Measurements from ENCODE around the gene NRXN2. TPM values are rescaled to one million over a fixed set of nuclear protein-coding genes. Genes with fewer than 3 reads are reported as not detected.
"Not testable (repeated sequence)": the region's sequence is repeated elsewhere in the genome, so short reads cannot be mapped to it uniquely, and the experiment has no call there.

Gene NRXN2
- total RNA-seq, 1 donor from 2014 or later: not detected

GRCh38 chr11:64597671-64598101, 125.3 kb downstream of the NRXN2 start:
- no peak for TF ChIP-seq CTCF (IDR thresholded peaks at IDR 0.05; ENCODE audit: insufficient read depth, low read length, severe bottlenecking)
- no peak for DNase-seq (ENCODE audit: low read depth)
- no peak for FAIRE-seq
- Histone ChIP-seq H3K27me3 (ENCODE audit: control insufficient read depth, insufficient read depth, low read length) (no peaks in the 10 kb centered on the region), H3K4me3 (ENCODE audit: low read depth, low read length) (no peak overlapping the region), H3K36me3 (ENCODE audit: control insufficient read depth, insufficient read depth, low read length) (no peaks in the 10 kb centered on the region)

GRCh38 chr11:64595922-64596321, 127.1 kb downstream of the NRXN2 start:
- not testable (repeated sequence) for H3K4me3 ChIP-seq (ENCODE audit: low read depth, low read length); H3K36me3 ChIP-seq (ENCODE audit: control insufficient read depth, insufficient read depth, low read length); H3K27me3 ChIP-seq (ENCODE audit: control insufficient read depth, insufficient read depth, low read length); DNase-seq (ENCODE audit: low read depth)
- FAIRE-seq: peak; percentile 94

GRCh38 chr11:64594159-64594939, 128.6 kb downstream of the NRXN2 start:
- no peak for FAIRE-seq
- DNase-seq (ENCODE audit: low read depth): no peak

GRCh38 chr11:64593156-64594105, 129.6 kb downstream of the NRXN2 start:
- no peak for TF ChIP-seq CTCF (IDR thresholded peaks at IDR 0.05; ENCODE audit: insufficient read depth, low read length, severe bottlenecking)
- H3K4me3 ChIP-seq (ENCODE audit: low read depth, low read length): no peak overlapping the region
- no peaks in the 10 kb centered on the region for H3K36me3 ChIP-seq (ENCODE audit: control insufficient read depth, insufficient read depth, low read length)
- DNase-seq (ENCODE audit: low read depth) (no peak), FAIRE-seq (no peak)
- peaks cover 1% of the 10 kb centered on the region for H3K27me3 ChIP-seq (ENCODE audit: control insufficient read depth, insufficient read depth, low read length)

More at GRCh38 chr11:64594159-64594939, 128.6 kb downstream of the NRXN2 start:
- H3K27me3 ChIP-seq (ENCODE audit: control insufficient read depth, insufficient read depth, low read length): peaks cover under 1% of the 10 kb centered on the region
- H3K4me3 ChIP-seq (ENCODE audit: low read depth, low read length): no peak overlapping the region
- no peak for TF ChIP-seq CTCF (IDR thresholded peaks at IDR 0.05; ENCODE audit: insufficient read depth, low read length, severe bottlenecking)
- H3K36me3 ChIP-seq (ENCODE audit: control insufficient read depth, insufficient read depth, low read length): no peaks in the 10 kb centered on the region

GRCh38 chr11:64592656-64593055, 130.3 kb downstream of the NRXN2 start:
- no peak overlapping the region for H3K4me3 ChIP-seq (ENCODE audit: low read depth, low read length)
- peaks cover 1% of the 10 kb centered on the region for H3K27me3 ChIP-seq (ENCODE audit: control insufficient read depth, insufficient read depth, low read length)
- no peak for TF ChIP-seq CTCF (IDR thresholded peaks at IDR 0.05; ENCODE audit: insufficient read depth, low read length, severe bottlenecking)
- no peaks in the 10 kb centered on the region for H3K36me3 ChIP-seq (ENCODE audit: control insufficient read depth, insufficient read depth, low read length)
- FAIRE-seq: no peak
- no peak for DNase-seq (ENCODE audit: low read depth)

GRCh38 chr11:64592234-64592615, 130.8 kb downstream of the NRXN2 start:
- no peak for FAIRE-seq
- TF ChIP-seq CTCF (IDR thresholded peaks at IDR 0.05; ENCODE audit: insufficient read depth, low read length, severe bottlenecking): no peak
- Histone ChIP-seq H3K27me3 (ENCODE audit: control insufficient read depth, insufficient read depth, low read length) (peaks cover 1% of the 10 kb centered on the region), H3K4me3 (ENCODE audit: low read depth, low read length) (no peak overlapping the region), H3K36me3 (ENCODE audit: control insufficient read depth, insufficient read depth, low read length) (no peaks in the 10 kb centered on the region)
- DNase-seq (ENCODE audit: low read depth): no peak

Measured in bronchial epithelial cell (primary cell).